CMK (cell line): ENCODE measurements around the gene ZBTB7C.

ENCODE experiments used
- DNase-seq: peaks from one replicate; pipeline ENCODE4 v3.0.0-alpha.2; 2010; ENCODE audit warnings: low read depth

The ZBTB7C gene

GRCh38 chr18:48324651-48325050, 84.5 kb downstream of the ZBTB7C start:
- DNase-seq = no peak

GRCh38 chr18:48323151-48323550, 86.0 kb downstream of the ZBTB7C start:
- DNase-seq = no peak

- DNase-seq = no peak
These were observed 87.6 kb downstream of the ZBTB7C start for GRCh38 chr18:48321536-48321935.

GRCh38 chr18:48321121-48321520, 88.1 kb downstream of the ZBTB7C start:
- DNase-seq = no peak

GRCh38 chr18:48320639-48320945, 88.6 kb downstream of the ZBTB7C start:
- DNase-seq = no peak

- DNase-seq = no peak
These were observed 89.2 kb downstream of the ZBTB7C start for GRCh38 chr18:48319801-48320638.

- no peak for DNase-seq
These were observed 90.7 kb downstream of the ZBTB7C start for GRCh38 chr18:48318436-48318835.

GRCh38 chr18:48317781-48318381, 91.3 kb downstream of the ZBTB7C start:
- no peak for DNase-seq

- no peak for DNase-seq
These were observed 93.0 kb downstream of the ZBTB7C start for GRCh38 chr18:48316177-48316576.

- no peak for DNase-seq
These were observed 94.5 kb downstream of the ZBTB7C start for GRCh38 chr18:48314690-48315089.

- no peak for DNase-seq
These were observed 95.4 kb downstream of the ZBTB7C start for GRCh38 chr18:48313792-48314191.

- no peak for DNase-seq
These were observed 97.1 kb downstream of the ZBTB7C start for GRCh38 chr18:48312066-48312465.

- no peak for DNase-seq
These were observed 98.2 kb downstream of the ZBTB7C start for GRCh38 chr18:48310999-48311398.

GRCh38 chr18:48310353-48310752, 98.8 kb downstream of the ZBTB7C start:
- no peak for DNase-seq

GRCh38 chr18:48308755-48309575, 100.2 kb downstream of the ZBTB7C start:
- no peak for DNase-seq

- no peak for DNase-seq
These were observed 101.1 kb downstream of the ZBTB7C start for GRCh38 chr18:48308027-48308635.

GRCh38 chr18:48306838-48307237, 102.3 kb downstream of the ZBTB7C start:
- DNase-seq = no peak

GRCh38 chr18:48304906-48305693, 104.1 kb downstream of the ZBTB7C start:
- DNase-seq = no peak

GRCh38 chr18:48303883-48304282, 105.3 kb downstream of the ZBTB7C start:
- no peak for DNase-seq

- DNase-seq = no peak
These were observed 106.4 kb downstream of the ZBTB7C start for GRCh38 chr18:48302736-48303135.

GRCh38 chr18:48300463-48300961, 108.7 kb downstream of the ZBTB7C start:
- DNase-seq = no peak

GRCh38 chr18:48297139-48297538, 112.0 kb downstream of the ZBTB7C start:
- DNase-seq = no peak
